Cardiac muscle cell (in vitro differentiated cells and primary cell): ENCODE data around the gene CCDC92B. TPM values are rescaled to one million over a fixed set of nuclear protein-coding genes. Genes with fewer than 3 reads are reported as not detected.
A peak's percentile ranks its signal among the peaks of the same experiment; 100 is the strongest.

Experiments
- DNase-seq, 2 donors: peaks; one replicate each; pipeline versions ENCODE4 v3.0.0 to v3.0.0-alpha.2; 2010 to 2017; ENCODE audit warnings: low read depth in 1 of 2, low spot score in 1 of 2
- H3K27ac ChIP-seq: fragments of 200-600 bp; sonication (generic); 2 replicates; pipeline ENCODE4 v1.5.1; 2016
- H3K27me3 ChIP-seq: fragments of 200-600 bp; sonication (generic); 2 replicates; pipeline ENCODE4 v1.6.0; 2016; ENCODE audit warnings: control low read depth
- H3K36me3 ChIP-seq: fragments of 200-600 bp; sonication (generic); 2 replicates; pipeline ENCODE4 v1.5.1; 2016; ENCODE audit warnings: control low read depth
- H3K4me1 ChIP-seq: fragments of 200-600 bp; sonication (generic); 2 replicates; pipeline ENCODE4 v1.8.1; 2017; ENCODE audit warnings: low read depth, mild to moderate bottlenecking, mixed run types
- H3K4me3 ChIP-seq: fragments of 200-600 bp; sonication (generic); 2 replicates; pipeline ENCODE4 v1.5.1; 2016; ENCODE audit warnings: mild to moderate bottlenecking
- H3K9me3 ChIP-seq: fragments of 200-600 bp; sonication (generic); 2 replicates; pipeline ENCODE4 v1.5.1; 2017; ENCODE audit warnings: low read depth, mild to moderate bottlenecking, control low read depth
- polyA plus RNA-seq: library from polyadenylated mRNA; unstranded; fragments of >200 nt; fragmentation: Nextera tagmentation; extraction: Ambion mirVana; gene quantifications from 2 replicates; pipeline ENCODE4 v1.2.1, GENCODE V29; 2016
- total RNA-seq: library from RNA; depleted of rRNA; stranded (reverse); fragments of >200 nt; gene quantifications from 2 replicates; pipeline ENCODE4 v1.2.3, GENCODE V29; 2016
- TF ChIP-seq, protein P1 (sequence below): IDR thresholded peaks from 2 replicates; pipeline ENCODE4 v1.5.1; 2012; ENCODE audit warnings: low read depth, mild to moderate bottlenecking, low read length

Gene CCDC92B
- total and polyA plus RNA-seq, 2 experiments from 2014 or later, result 0.33 to 0.35 TPM

DNA sequence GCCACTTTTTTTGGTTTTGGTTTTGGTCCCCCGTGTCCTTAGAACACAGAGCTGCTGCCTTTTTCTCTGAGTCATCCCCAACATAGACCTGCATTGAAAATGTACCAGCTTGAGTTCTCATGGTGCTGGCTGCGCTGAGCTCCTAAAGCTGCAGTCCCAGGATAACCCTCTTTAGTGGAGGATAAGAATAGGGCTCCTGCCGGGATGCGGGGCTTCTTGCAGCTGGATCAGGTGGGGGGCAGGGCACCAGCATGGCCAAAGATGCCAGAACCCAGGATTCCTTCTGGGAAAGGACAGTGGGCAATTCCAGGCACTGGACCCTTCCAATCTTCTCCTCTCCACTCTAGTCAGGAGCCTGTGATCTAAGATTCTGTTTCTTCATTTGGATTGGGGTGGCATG lies 29.6 kb downstream of the CCDC92B start:
- Histone ChIP-seq H3K9me3 (no peaks in the 10 kb centered on the region), H3K27ac (no peak overlapping the region), H3K36me3 (no peaks in the 10 kb centered on the region), H3K4me3 (no peak overlapping the region), H3K4me1 (no peaks in the 10 kb centered on the region), H3K27me3 (peaks cover 18% of the 10 kb centered on the region)
- TF ChIP-seq, protein P1, sequence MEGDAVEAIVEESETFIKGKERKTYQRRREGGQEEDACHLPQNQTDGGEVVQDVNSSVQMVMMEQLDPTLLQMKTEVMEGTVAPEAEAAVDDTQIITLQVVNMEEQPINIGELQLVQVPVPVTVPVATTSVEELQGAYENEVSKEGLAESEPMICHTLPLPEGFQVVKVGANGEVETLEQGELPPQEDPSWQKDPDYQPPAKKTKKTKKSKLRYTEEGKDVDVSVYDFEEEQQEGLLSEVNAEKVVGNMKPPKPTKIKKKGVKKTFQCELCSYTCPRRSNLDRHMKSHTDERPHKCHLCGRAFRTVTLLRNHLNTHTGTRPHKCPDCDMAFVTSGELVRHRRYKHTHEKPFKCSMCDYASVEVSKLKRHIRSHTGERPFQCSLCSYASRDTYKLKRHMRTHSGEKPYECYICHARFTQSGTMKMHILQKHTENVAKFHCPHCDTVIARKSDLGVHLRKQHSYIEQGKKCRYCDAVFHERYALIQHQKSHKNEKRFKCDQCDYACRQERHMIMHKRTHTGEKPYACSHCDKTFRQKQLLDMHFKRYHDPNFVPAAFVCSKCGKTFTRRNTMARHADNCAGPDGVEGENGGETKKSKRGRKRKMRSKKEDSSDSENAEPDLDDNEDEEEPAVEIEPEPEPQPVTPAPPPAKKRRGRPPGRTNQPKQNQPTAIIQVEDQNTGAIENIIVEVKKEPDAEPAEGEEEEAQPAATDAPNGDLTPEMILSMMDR, result no peak
- no peak for DNase-seq

DNA sequence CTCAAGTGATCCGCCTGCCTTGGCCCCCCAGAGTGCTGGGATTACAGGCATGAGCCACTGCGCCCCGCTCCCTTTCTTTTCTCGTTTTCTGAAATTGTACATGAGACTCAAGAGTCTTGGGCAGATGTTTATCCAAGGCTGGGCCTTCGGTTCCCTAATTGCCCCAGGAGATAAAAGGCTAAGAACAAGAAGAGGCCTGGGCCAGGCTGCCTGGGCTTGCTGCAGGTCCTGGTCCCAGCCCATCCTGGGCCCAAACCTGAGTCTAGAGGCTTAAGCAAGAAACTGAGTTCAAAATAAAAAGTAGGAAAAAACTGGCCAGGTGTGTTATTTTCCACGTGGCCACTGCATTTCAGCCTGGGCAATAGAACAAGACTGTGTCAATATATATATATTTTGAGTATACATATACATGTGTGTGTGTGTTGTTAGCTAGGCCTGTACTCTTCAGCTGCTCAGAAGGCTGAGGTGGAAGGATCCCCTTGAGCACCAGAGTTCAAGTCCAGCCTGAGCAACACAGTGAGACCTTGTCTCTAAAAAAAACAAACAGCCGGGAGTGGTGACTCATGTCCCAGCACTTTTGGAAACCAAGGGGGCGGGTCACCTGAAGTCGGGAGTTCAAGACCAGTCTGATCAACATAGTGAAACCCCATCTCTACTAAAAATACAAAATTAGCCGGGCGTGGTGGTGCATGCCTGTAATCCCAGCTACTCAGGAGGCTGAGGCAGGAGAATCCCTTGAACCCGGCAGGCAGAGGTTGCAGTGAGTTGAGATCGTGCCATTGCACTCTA lies 31.1 kb downstream of the CCDC92B start:
- DNase-seq, result no peak
- TF ChIP-seq, protein P1, result no peak
- H3K27ac ChIP-seq, result no peak overlapping the region

DNA sequence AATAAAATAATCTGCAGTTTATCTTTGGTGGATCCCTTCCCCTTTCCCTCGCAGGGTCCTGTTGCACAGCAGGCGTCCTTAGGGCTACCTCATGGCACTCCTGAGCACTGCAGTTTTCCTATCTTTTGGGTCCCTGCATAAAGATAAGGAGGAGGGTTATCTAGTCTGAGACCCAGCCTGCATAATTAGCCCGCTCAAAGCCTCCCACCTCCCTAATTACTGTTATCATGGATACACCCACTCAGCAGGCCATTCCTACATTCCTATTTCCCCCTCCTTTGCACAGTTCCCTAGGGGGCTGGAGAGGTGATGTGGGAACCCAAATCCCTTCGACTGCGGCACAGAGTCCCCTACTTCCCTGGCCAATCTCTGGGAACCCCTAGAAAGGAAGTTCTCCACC lies 32.8 kb downstream of the CCDC92B start:
- no peak for DNase-seq
- H3K9me3 ChIP-seq, result no peaks in the 10 kb centered on the region
- peaks cover 5% of the 10 kb centered on the region for H3K4me1 ChIP-seq
- no peak overlapping the region for H3K4me3 ChIP-seq
- no peak overlapping the region for H3K27ac ChIP-seq
- H3K36me3 ChIP-seq, result no peaks in the 10 kb centered on the region
- TF ChIP-seq, protein P1, result no peak
- H3K27me3 ChIP-seq, result no peaks in the 10 kb centered on the region

More for the DNA sequence above, 31.1 kb downstream of the CCDC92B start:
- peaks cover 3% of the 10 kb centered on the region for H3K27me3 ChIP-seq
- no peaks in the 10 kb centered on the region for H3K36me3 ChIP-seq
- no peaks in the 10 kb centered on the region for H3K4me1 ChIP-seq
- no peak overlapping the region for H3K4me3 ChIP-seq
- H3K9me3 ChIP-seq, result no peaks in the 10 kb centered on the region

DNA sequence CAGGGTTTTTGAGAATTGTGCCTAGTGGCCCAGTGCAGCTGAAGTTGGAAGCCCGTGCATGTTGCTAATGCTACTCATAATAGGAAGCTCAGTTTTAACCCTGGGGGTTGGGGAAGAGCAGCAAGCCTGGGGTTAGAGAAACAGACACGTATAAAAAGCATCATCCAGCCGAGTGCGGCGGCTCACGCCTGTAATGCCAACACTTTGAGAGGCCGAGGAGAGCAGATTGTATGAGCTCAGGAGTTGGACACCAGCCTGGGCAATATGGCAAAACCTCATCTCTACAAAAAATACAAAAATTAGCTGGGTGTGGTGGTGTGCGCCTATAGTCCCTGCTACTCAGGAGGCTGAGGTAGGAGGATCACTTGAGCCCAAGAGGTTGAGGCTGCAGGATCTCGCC lies 35.6 kb downstream of the CCDC92B start:
- H3K36me3 ChIP-seq, result no peaks in the 10 kb centered on the region
- peaks cover 19% of the 10 kb centered on the region for H3K4me1 ChIP-seq
- H3K27me3 ChIP-seq, result no peaks in the 10 kb centered on the region
- no peak overlapping the region for H3K4me3 ChIP-seq
- no peak for DNase-seq
- no peak overlapping the region for H3K27ac ChIP-seq
- H3K9me3 ChIP-seq, result no peaks in the 10 kb centered on the region
- TF ChIP-seq, protein P1, result no peak

DNA sequence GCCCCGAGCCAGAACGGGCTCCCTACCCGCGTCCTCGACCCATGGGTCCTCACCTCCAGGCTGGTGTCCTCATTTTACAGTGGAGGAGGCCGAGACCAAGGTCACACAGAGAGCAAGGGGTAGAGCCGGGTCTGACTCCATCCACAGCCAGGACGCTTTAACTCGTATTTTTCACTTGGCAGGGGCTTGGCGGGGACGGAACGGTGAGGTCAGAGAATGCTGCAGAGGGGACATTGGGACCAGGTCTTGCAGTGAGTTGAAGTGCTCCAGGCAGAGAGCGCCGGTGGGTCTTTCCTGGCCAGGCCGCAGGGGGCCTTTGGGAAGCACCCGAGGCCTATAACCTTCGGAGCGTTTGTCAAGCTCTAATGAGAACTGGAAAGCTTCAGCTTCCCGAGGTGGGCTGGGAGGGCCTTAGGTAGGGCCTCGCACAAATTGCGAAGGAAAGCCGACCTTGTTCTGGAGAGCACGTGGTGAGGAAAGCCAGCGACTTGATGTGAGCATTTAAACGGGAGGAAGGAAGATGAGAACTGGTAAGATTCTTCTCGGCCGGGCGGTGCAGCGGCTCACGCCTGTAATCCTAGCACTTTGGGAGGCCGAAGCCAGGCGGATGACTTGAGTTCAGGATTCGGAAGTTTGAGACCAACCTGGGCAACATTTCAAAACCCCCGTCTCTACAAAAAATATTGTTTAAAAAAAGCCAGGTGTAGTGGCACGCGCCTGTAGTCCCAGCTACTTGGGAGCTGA lies 37.0 kb downstream of the CCDC92B start:
- TF ChIP-seq, protein P1, result no peak
- Histone ChIP-seq H3K36me3 (no peaks in the 10 kb centered on the region), H3K4me1 (peaks cover 30% of the 10 kb centered on the region), H3K4me3 (peak overlapping the region; percentile 69), H3K27ac (peak overlapping the region; percentile 31), H3K27me3 (no peaks in the 10 kb centered on the region), H3K9me3 (no peaks in the 10 kb centered on the region)
- DNase-seq, result no peak
